Ovary (tissue), 3 donors: ENCODE measurements around the gene ACTL10.

ENCODE experiments used
- CTCF ChIP-seq, 3 donors: fragments of 450-650 bp in 2 of 3; fragments of 200-600 bp in 1 of 3; IDR thresholded peaks; one replicate each; pipeline versions ENCODE4 v1.5.1 to v1.8.0; 2016 to 2022; ENCODE audit warnings: antibody characterized with exemption in 3 of 3, mild to moderate bottlenecking in 1 of 3
- EP300 ChIP-seq: sonication (generic); formaldehyde crosslinking; IDR thresholded peaks from one replicate; pipeline ENCODE4 v1.6.1; 2017; ENCODE audit warnings: antibody characterized with exemption
- POLR2A ChIP-seq: fragments of 450-650 bp; IDR thresholded peaks from one replicate; pipeline ENCODE4 v1.6.1; 2017; ENCODE audit warnings: antibody characterized with exemption, mild to moderate bottlenecking, moderate library complexity
- donor health status: DM: no; HTN: no; CAD: no.

- TF ChIP-seq CTCF (IDR thresholded peaks at IDR 0.05) (no peak), EP300 (no peak), POLR2A (no peak)
Observed at GRCh38 chr20:33685328-33686099, 18.8 kb downstream of the ACTL10 start.
